HEK293T (cell line): Measurements from ENCODE around the gene CRAMP1.

ENCODE experiments used
- ARNT ChIP-seq: fragments of 450-650 bp; IDR thresholded peaks from 2 replicates; pipeline ENCODE4 v1.6.1; 2017; ENCODE audit warnings: mild to moderate bottlenecking
- BHLHE40 ChIP-seq: fragments of 450-650 bp; IDR thresholded peaks from 2 replicates; pipeline ENCODE4 v1.6.1; 2016; ENCODE audit warnings: mild to moderate bottlenecking, moderate library complexity, borderline replicate concordance
- CTBP1 ChIP-seq: fragments of 450-650 bp; IDR thresholded peaks from 2 replicates; pipeline ENCODE4 v1.6.1; 2016; ENCODE audit warnings: borderline replicate concordance
- ELF4 ChIP-seq: fragments of 450-650 bp; IDR thresholded peaks from 2 replicates; pipeline ENCODE4 v1.6.1; 2017; ENCODE audit warnings: antibody characterized with exemption
- FOXA1 ChIP-seq: fragments of 450-650 bp; IDR thresholded peaks from 2 replicates; pipeline ENCODE4 v1.6.1; 2016; ENCODE audit warnings: mild to moderate bottlenecking
- FOXK2 ChIP-seq: fragments of 450-650 bp; IDR thresholded peaks from 2 replicates; pipeline ENCODE4 v1.6.1; 2016; ENCODE audit warnings: mild to moderate bottlenecking
- FOXM1 ChIP-seq: fragments of 450-650 bp; IDR thresholded peaks from 2 replicates; pipeline ENCODE4 v1.6.1; 2017; ENCODE audit warnings: mild to moderate bottlenecking, borderline replicate concordance
- NFRKB ChIP-seq: fragments of 450-650 bp; IDR thresholded peaks from 2 replicates; pipeline ENCODE4 v1.6.1; 2016; ENCODE audit warnings: mild to moderate bottlenecking, moderate library complexity
- SP1 ChIP-seq: fragments of 450-650 bp; IDR thresholded peaks from 2 replicates; pipeline ENCODE4 v1.6.1; 2017
- SUZ12 ChIP-seq: fragments of 450-650 bp; IDR thresholded peaks from 2 replicates; pipeline ENCODE4 v1.6.1; 2016; ENCODE audit warnings: mild to moderate bottlenecking
- ZNF384 ChIP-seq: fragments of 450-650 bp; IDR thresholded peaks from 2 replicates; pipeline ENCODE4 v1.6.1; 2016

GRCh38 chr16:1567988-1568387, 44.2 kb upstream of the CRAMP1 start:
- TF ChIP-seq SP1 (no peak), BHLHE40 (no peak), FOXA1 (no peak), NFRKB (no peak), CTBP1 (no peak), FOXM1 (no peak), ZNF384 (no peak), FOXK2 (no peak), ARNT (no peak), ELF4 (no peak), SUZ12 (no peak)
